RWPE2 (cell line): ENCODE measurements around the gene CCDC134.
A peak's percentile ranks its signal among the peaks of the same experiment; 100 is the strongest.

Source experiments
- ATAC-seq: fragments of 200-7000 bp; cut with Tn5 transposase; 3 replicates; pipeline ENCODE4 v1.9.1; 2021; ENCODE audit warnings: low read depth
- DNase-seq: peaks from one replicate; pipeline ENCODE4 v3.0.0-alpha.2; 2020; ENCODE audit warnings: low spot score
- H3K27ac ChIP-seq: fragments of 450-650 bp; 2 replicates; pipeline ENCODE4 v1.5.1; 2017; ENCODE audit warnings: mild to moderate bottlenecking; ENCODE audit not compliant: poor library complexity, severe bottlenecking
- H3K27me3 ChIP-seq: fragments of 250-450 bp; sonication (Bioruptor Pico); 2 replicates; pipeline ENCODE4 v1.5.1; 2021; ENCODE audit warnings: mild to moderate bottlenecking, moderate library complexity; ENCODE audit not compliant: insufficient read depth, poor library complexity, severe bottlenecking
- H3K36me3 ChIP-seq: fragments of 250-450 bp; sonication (Bioruptor Pico); 2 replicates; pipeline ENCODE4 v1.5.1; 2020; ENCODE audit warnings: low read depth, mild to moderate bottlenecking, moderate library complexity
- H3K4me1 ChIP-seq: fragments of 250-450 bp; sonication (Bioruptor Pico); 2 replicates; pipeline ENCODE4 v1.5.1; 2021; ENCODE audit warnings: mild to moderate bottlenecking, moderate library complexity; ENCODE audit not compliant: insufficient read depth, poor library complexity, severe bottlenecking
- H3K4me3 ChIP-seq: fragments of 250-450 bp; sonication (Bioruptor Pico); 2 replicates; pipeline ENCODE4 v1.5.1; 2021; ENCODE audit warnings: mild to moderate bottlenecking, moderate library complexity; ENCODE audit not compliant: severe bottlenecking
- H3K9me3 ChIP-seq: fragments of 250-450 bp; sonication (Bioruptor Pico); 2 replicates; pipeline ENCODE4 v1.5.1; 2021; ENCODE audit warnings: mild to moderate bottlenecking, moderate library complexity; ENCODE audit not compliant: severe bottlenecking
- CTCF ChIP-seq: fragments of 450-650 bp; IDR thresholded peaks from one replicate; pipeline ENCODE4 v1.5.1; 2017; ENCODE audit warnings: mild to moderate bottlenecking, moderate library complexity; ENCODE audit not compliant: poor library complexity, severe bottlenecking

The CCDC134 gene

DNA sequence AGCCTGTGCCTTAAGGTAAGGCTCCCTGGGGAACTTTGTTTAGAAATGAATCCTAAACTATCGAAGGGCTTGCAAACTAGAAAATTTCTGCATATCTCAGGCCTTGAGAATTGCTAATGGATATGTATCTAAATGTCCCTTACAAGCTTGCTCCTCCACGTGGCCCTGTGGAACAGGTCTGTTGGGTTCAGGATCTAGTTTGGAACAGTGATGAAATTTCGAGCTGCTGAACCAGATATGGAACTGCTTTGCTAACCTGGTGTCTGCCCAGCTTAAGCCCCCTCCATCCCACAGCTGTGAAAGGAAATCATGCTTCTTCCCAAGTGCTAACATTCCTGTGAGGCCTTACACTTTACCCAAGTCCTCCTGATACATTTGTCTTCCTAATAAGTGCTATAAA is 44.0 kb downstream of the CCDC134 start:
- no peak for DNase-seq
- H3K4me1 ChIP-seq: peaks cover 70% of the 10 kb centered on the region
- H3K27me3 ChIP-seq: no peaks in the 10 kb centered on the region
- H3K27ac ChIP-seq: peak overlapping the region; percentile 35
- H3K9me3 ChIP-seq: no peaks in the 10 kb centered on the region
- no peak for TF ChIP-seq CTCF
- H3K4me3 ChIP-seq: no peak overlapping the region
- H3K36me3 ChIP-seq: peaks cover 76% of the 10 kb centered on the region
- ATAC-seq: peak; percentile 37

GRCh38 chr22:41845380-41846267 is 45.1 kb downstream of the CCDC134 start:
- no peak for TF ChIP-seq CTCF
- Histone ChIP-seq H3K27me3 (no peaks in the 10 kb centered on the region), H3K4me3 (no peak overlapping the region), H3K4me1 (peaks cover 62% of the 10 kb centered on the region), H3K36me3 (peaks cover 75% of the 10 kb centered on the region), H3K9me3 (no peaks in the 10 kb centered on the region), H3K27ac (peak overlapping the region; percentile 35)
- ATAC-seq (no peak), DNase-seq (no peak)

DNA sequence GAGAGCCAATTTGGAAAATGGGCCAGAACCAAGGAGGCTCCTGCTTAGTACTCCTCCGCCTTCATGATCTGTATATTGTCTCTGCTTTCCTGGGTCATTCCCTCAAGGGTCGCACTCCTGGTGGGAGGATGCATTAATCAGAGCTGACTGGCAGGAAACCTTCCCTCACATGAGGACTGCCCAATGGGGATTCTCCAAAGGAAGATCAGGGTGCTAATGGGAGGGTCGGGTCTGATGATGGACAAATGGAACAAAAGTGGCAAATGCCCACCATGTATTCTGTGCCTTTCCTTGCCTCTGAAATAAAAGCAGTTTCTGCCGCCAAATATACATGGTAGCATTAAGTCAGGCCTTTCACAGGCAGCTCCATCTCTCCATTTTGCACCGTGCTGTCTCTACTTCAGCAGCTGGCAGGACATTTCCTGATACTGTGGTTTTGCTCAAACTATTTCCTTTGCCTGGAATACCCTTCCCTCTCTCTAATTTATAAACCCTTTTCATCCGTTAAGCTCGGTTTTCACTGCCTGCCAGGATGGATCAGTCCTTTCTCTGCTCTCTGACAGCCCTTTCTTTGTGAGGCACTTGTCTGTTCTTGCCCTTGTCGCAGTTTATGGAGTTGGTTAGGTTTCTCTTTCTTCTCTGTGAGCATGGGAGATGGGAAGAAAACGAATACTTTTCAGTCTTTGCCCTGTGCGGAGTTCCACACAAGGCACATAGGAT is 45.9 kb downstream of the CCDC134 start:
- TF ChIP-seq CTCF: no peak
- peak; percentile 20; the same call in 2 of the 3 replicates for ATAC-seq
- Histone ChIP-seq H3K9me3 (no peaks in the 10 kb centered on the region), H3K4me3 (no peak overlapping the region), H3K27me3 (no peaks in the 10 kb centered on the region), H3K4me1 (peaks cover 54% of the 10 kb centered on the region), H3K27ac (peak overlapping the region; percentile 35), H3K36me3 (peaks cover 75% of the 10 kb centered on the region)
- DNase-seq: no peak

DNA sequence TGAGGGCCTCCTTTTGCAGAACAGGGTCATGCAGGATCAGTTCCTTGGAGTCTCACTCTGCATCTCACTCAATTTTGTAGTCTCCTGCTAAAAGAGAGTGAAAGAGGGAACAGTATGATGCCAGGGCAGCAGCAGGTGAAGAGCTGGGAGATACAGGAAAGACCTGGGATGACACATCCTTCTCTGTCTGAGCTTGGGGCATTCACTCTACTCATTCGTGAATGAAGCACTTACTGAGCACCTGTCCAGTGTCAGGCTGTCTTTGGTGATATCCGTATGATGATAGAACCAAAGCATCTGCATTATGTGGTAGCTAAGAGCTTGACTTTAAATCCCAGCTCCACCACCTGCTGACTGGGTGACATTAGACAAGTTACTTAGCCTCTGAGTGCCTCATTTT is 46.8 kb downstream of the CCDC134 start:
- ATAC-seq (peak; percentile 50; the same call in 2 of the 3 replicates), DNase-seq (no peak)
- Histone ChIP-seq H3K9me3 (no peaks in the 10 kb centered on the region), H3K27ac (peak overlapping the region; percentile 35), H3K4me1 (peaks cover 46% of the 10 kb centered on the region), H3K36me3 (peaks cover 67% of the 10 kb centered on the region), H3K4me3 (no peak overlapping the region), H3K27me3 (no peaks in the 10 kb centered on the region)
- TF ChIP-seq CTCF: no peak
